ENCODE data around the gene PBRM1. TPM values are rescaled to one million over a fixed set of nuclear protein-coding genes. Genes with fewer than 3 reads are reported as not detected.

PBRM1 gene
- polyA plus RNA-seq, 1 donor, result 37.5 TPM

- DNase-seq, result no peak
- no CpG with 5 or more reads among the region's 25 CpGs for WGBS (ENCODE audit: insufficient coverage, low lambda C conversion rate)
- no peaks in the 10 kb centered on the region for H3K27me3 ChIP-seq (ENCODE audit: control insufficient read depth, insufficient read depth, low read length)
- H3K9me3 ChIP-seq (ENCODE audit: control insufficient read depth, low read depth, low read length), result peaks cover 3% of the 10 kb centered on the region
- no peak overlapping the region for H3K4me3 ChIP-seq (ENCODE audit: low read length)
- peaks cover 6% of the 10 kb centered on the region for H3K4me1 ChIP-seq (ENCODE audit: control insufficient read depth, insufficient read depth, low read length)
- no peak overlapping the region for H3K27ac ChIP-seq (ENCODE audit: low read length)
- H3K36me3 ChIP-seq (ENCODE audit: control insufficient read depth, insufficient read depth, low read length), result no peaks in the 10 kb centered on the region
Measured at GRCh38 chr3:52517796-52518722, 167.7 kb downstream of the PBRM1 start.

DNA sequence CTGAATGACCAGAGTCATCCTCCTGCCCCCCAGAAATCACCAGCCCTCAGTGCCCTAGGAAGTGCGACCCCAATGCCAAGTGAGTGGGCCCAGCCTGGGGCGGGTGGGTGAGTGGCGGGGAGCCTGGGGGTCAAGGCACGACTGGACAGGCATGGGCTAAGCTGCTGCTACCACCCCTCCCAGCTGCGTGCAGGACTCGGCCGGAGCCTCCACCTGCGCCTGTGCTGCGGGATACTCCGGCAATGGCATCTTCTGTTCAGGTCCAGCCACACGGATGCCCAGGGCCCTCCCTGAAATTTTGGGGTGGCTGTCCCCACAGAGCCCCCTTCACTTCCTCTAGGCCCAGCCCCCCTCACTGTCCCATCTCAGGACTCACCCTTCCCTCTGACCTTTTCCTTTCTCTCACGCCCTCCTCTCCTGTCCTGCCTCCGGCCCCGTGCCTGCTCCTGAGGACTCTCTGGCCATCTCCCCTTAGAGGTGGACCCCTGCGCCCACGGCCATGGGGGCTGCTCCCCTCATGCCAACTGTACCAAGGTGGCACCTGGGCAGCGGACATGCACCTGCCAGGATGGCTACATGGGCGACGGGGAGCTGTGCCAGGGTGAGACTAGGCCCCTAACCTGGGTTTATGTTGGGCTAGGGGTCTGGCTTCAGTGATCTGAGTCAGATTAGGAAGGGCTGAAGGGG, 169.1 kb downstream of the PBRM1 start:
- DNase-seq, result no peak
- H3K4me3 ChIP-seq (ENCODE audit: low read length), result no peak overlapping the region
- H3K36me3 ChIP-seq (ENCODE audit: control insufficient read depth, insufficient read depth, low read length), result no peaks in the 10 kb centered on the region
- no peak overlapping the region for H3K27ac ChIP-seq (ENCODE audit: low read length)
- H3K27me3 ChIP-seq (ENCODE audit: control insufficient read depth, insufficient read depth, low read length), result no peaks in the 10 kb centered on the region
- H3K9me3 ChIP-seq (ENCODE audit: control insufficient read depth, low read depth, low read length), result peaks cover 3% of the 10 kb centered on the region
- peaks cover 6% of the 10 kb centered on the region for H3K4me1 ChIP-seq (ENCODE audit: control insufficient read depth, insufficient read depth, low read length)
- WGBS (ENCODE audit: insufficient coverage, low lambda C conversion rate), result no CpG with 5 or more reads among the region's 19 CpGs

DNA sequence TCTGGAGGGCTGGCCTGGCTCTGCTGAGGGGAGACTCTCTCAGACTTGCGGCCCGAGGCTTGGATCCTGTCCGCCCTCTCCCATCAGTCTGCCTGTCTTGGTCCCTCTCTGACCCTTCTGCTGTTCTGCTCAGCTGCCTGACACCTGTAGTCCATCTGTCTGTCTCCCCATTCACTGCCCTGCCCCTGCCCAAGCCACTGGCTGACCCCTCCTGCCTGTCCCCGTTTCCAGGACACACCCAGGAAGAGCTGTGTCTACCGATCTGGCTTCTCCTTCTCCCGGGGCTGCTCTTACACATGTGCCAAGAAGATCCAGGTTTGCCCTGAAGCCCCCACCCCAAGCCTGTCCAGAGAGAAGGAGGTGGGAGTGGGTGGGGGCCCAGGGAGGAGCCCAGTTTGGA, 170.5 kb downstream of the PBRM1 start:
- H3K4me3 ChIP-seq (ENCODE audit: low read length), result no peak overlapping the region
- peaks cover 6% of the 10 kb centered on the region for H3K4me1 ChIP-seq (ENCODE audit: control insufficient read depth, insufficient read depth, low read length)
- no peak for DNase-seq
- no peak overlapping the region for H3K27ac ChIP-seq (ENCODE audit: low read length)
- no CpG with 5 or more reads among the region's 6 CpGs for WGBS (ENCODE audit: insufficient coverage, low lambda C conversion rate)
- no peaks in the 10 kb centered on the region for H3K36me3 ChIP-seq (ENCODE audit: control insufficient read depth, insufficient read depth, low read length)
- no peaks in the 10 kb centered on the region for H3K27me3 ChIP-seq (ENCODE audit: control insufficient read depth, insufficient read depth, low read length)
- peaks cover 3% of the 10 kb centered on the region for H3K9me3 ChIP-seq (ENCODE audit: control insufficient read depth, low read depth, low read length)

DNA sequence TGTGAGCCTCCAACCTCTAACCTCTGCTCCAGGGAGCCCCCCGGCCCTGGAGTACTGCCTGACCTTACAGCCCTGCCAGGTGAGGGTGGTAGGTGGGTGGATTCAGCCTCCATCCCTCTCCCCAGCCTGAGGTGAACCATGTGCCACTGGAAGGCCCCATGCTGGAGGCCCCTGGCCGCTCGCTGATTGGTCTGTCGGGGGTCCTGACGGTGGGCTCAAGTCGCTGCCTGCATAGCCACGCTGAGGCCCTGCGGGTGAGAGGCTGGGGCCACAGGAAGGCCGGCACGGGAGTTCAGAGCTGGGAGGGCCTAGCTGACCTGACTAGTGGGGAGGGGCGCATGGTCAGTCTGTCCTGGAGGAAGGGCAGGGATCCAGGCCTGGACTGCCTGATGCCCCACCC, 171.1 kb downstream of the PBRM1 start:
- DNase-seq, result no peak
- Histone ChIP-seq H3K36me3 (ENCODE audit: control insufficient read depth, insufficient read depth, low read length) (no peaks in the 10 kb centered on the region), H3K9me3 (ENCODE audit: control insufficient read depth, low read depth, low read length) (peaks cover 3% of the 10 kb centered on the region), H3K27me3 (ENCODE audit: control insufficient read depth, insufficient read depth, low read length) (no peaks in the 10 kb centered on the region), H3K4me1 (ENCODE audit: control insufficient read depth, insufficient read depth, low read length) (peaks cover 6% of the 10 kb centered on the region), H3K27ac (ENCODE audit: low read length) (no peak overlapping the region), H3K4me3 (ENCODE audit: low read length) (no peak overlapping the region)
- WGBS (ENCODE audit: insufficient coverage, low lambda C conversion rate), result no CpG with 5 or more reads among the region's 11 CpGs

DNA sequence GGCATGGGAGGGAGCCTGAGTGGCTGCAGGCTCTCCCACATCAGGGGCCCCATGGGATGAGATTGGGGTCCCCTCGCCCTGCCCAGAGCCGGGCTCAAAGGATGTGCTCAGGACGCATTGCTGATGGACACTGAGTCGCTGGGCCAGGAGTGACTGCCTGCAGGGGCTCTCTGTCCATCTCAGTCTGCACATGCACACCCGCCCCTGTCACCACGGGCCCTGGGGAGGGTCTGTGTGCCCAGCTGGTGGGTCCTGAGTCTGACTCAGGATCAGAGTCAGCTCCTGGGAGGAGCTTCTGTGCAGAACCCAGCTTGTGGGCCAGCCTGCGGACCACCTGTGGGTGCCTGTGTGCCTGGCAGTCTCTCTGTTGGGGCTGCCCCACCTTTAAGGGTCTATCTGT, 172.4 kb downstream of the PBRM1 start:
- no peak for DNase-seq
- H3K9me3 ChIP-seq (ENCODE audit: control insufficient read depth, low read depth, low read length), result no peaks in the 10 kb centered on the region
- no CpG with 5 or more reads among the region's 7 CpGs for WGBS (ENCODE audit: insufficient coverage, low lambda C conversion rate)
- H3K4me1 ChIP-seq (ENCODE audit: control insufficient read depth, insufficient read depth, low read length), result peaks cover 2% of the 10 kb centered on the region
- no peak overlapping the region for H3K27ac ChIP-seq (ENCODE audit: low read length)
- no peaks in the 10 kb centered on the region for H3K27me3 ChIP-seq (ENCODE audit: control insufficient read depth, insufficient read depth, low read length)
- H3K36me3 ChIP-seq (ENCODE audit: control insufficient read depth, insufficient read depth, low read length), result no peaks in the 10 kb centered on the region
- no peak overlapping the region for H3K4me3 ChIP-seq (ENCODE audit: low read length)

GRCh38 chr3:52512727-52513126, 173.0 kb downstream of the PBRM1 start:
- WGBS (ENCODE audit: insufficient coverage, low lambda C conversion rate), result no CpG with 5 or more reads among the region's 17 CpGs
- Histone ChIP-seq H3K27me3 (ENCODE audit: control insufficient read depth, insufficient read depth, low read length) (no peaks in the 10 kb centered on the region), H3K4me3 (ENCODE audit: low read length) (no peak overlapping the region), H3K4me1 (ENCODE audit: control insufficient read depth, insufficient read depth, low read length) (no peaks in the 10 kb centered on the region), H3K27ac (ENCODE audit: low read length) (no peak overlapping the region), H3K36me3 (ENCODE audit: control insufficient read depth, insufficient read depth, low read length) (no peaks in the 10 kb centered on the region), H3K9me3 (ENCODE audit: control insufficient read depth, low read depth, low read length) (no peaks in the 10 kb centered on the region)
- DNase-seq, result no peak

DNA sequence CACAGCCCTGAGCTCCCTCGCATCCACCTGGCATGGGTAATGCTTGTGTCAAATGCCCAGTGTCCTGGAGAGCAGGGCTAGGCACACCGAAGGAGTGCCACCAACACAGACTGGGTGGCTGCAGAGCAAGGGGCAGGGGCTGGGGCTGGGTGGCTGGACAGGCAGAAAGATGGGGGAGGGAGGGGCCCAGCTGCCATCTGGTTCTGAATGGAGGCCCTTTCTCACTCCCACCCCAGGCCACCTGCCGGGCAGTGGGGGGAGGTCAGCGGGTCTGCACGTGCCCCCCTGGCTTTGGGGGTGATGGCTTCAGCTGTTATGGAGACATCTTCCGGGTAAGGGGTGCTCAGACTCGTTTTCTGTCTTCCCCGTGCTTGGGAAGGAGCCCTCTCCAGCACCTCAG, 173.6 kb downstream of the PBRM1 start:
- Histone ChIP-seq H3K4me3 (ENCODE audit: low read length) (no peak overlapping the region), H3K27me3 (ENCODE audit: control insufficient read depth, insufficient read depth, low read length) (no peaks in the 10 kb centered on the region), H3K36me3 (ENCODE audit: control insufficient read depth, insufficient read depth, low read length) (no peaks in the 10 kb centered on the region), H3K9me3 (ENCODE audit: control insufficient read depth, low read depth, low read length) (no peaks in the 10 kb centered on the region), H3K4me1 (ENCODE audit: control insufficient read depth, insufficient read depth, low read length) (no peaks in the 10 kb centered on the region), H3K27ac (ENCODE audit: low read length) (no peak overlapping the region)
- DNase-seq, result no peak
- no CpG with 5 or more reads among the region's 8 CpGs for WGBS (ENCODE audit: insufficient coverage, low lambda C conversion rate)

DNA sequence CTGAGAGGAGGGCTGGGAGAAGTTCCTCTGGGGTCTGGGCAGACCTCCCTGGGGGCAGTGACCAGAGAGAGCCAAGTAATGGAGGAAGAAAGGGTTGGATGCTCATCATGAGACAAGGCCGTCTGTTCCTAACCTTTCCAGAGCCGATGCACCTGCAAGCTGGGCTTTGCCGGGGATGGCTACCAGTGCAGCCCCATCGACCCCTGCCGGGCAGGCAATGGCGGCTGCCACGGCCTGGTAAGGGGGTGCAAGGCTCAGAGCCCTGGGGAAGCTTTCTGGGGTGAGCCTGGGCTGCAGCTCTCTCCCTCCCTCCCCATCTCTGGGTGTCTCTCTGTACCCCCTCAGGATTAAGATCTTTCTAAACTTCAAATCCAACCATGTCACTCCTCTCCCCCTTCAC, 174.2 kb downstream of the PBRM1 start:
- no peaks in the 10 kb centered on the region for H3K27me3 ChIP-seq (ENCODE audit: control insufficient read depth, insufficient read depth, low read length)
- no peak for DNase-seq
- H3K4me3 ChIP-seq (ENCODE audit: low read length), result no peak overlapping the region
- no peaks in the 10 kb centered on the region for H3K9me3 ChIP-seq (ENCODE audit: control insufficient read depth, low read depth, low read length)
- H3K36me3 ChIP-seq (ENCODE audit: control insufficient read depth, insufficient read depth, low read length), result no peaks in the 10 kb centered on the region
- no peaks in the 10 kb centered on the region for H3K4me1 ChIP-seq (ENCODE audit: control insufficient read depth, insufficient read depth, low read length)
- H3K27ac ChIP-seq (ENCODE audit: low read length), result no peak overlapping the region
- no CpG with 5 or more reads among the region's 7 CpGs for WGBS (ENCODE audit: insufficient coverage, low lambda C conversion rate)

DNA sequence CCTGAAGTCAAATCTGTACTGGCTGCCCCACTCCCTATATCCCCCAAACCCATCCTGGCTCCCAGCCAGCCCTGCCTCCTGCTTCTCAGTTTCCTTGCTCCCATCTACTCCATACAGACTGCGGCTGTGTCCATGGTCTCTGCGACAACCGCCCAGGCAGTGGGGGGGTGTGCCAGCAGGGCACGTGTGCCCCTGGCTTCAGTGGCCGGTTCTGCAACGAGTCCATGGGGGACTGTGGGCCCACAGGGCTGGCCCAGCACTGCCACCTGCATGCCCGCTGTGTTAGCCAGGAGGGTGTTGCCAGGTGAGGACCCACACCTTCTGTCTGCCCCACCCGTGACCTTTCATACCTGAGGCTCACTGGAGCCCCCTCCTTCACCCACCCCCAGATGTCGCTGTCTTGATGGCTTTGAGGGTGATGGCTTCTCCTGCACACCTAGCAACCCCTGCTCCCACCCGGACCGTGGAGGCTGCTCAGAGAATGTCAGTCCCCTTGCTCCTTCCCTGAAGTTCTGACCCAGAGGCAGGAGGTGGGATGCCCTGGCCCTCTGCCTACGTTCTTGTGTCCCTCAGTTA, 175.9 kb downstream of the PBRM1 start:
- H3K4me3 ChIP-seq (ENCODE audit: low read length), result no peak overlapping the region
- DNase-seq, result no peak
- H3K4me1 ChIP-seq (ENCODE audit: control insufficient read depth, insufficient read depth, low read length), result no peaks in the 10 kb centered on the region
- H3K27me3 ChIP-seq (ENCODE audit: control insufficient read depth, insufficient read depth, low read length), result no peaks in the 10 kb centered on the region
- no peaks in the 10 kb centered on the region for H3K36me3 ChIP-seq (ENCODE audit: control insufficient read depth, insufficient read depth, low read length)
- no peaks in the 10 kb centered on the region for H3K9me3 ChIP-seq (ENCODE audit: control insufficient read depth, low read depth, low read length)
- no peak overlapping the region for H3K27ac ChIP-seq (ENCODE audit: low read length)
- WGBS (ENCODE audit: insufficient coverage, low lambda C conversion rate), result no CpG with 5 or more reads among the region's 12 CpGs

- no CpG with 5 or more reads among the region's 5 CpGs for WGBS (ENCODE audit: insufficient coverage, low lambda C conversion rate)
- Histone ChIP-seq H3K9me3 (ENCODE audit: control insufficient read depth, low read depth, low read length) (no peaks in the 10 kb centered on the region), H3K27ac (ENCODE audit: low read length) (no peak overlapping the region), H3K4me1 (ENCODE audit: control insufficient read depth, insufficient read depth, low read length) (no peaks in the 10 kb centered on the region), H3K27me3 (ENCODE audit: control insufficient read depth, insufficient read depth, low read length) (no peaks in the 10 kb centered on the region), H3K36me3 (ENCODE audit: control insufficient read depth, insufficient read depth, low read length) (no peaks in the 10 kb centered on the region), H3K4me3 (ENCODE audit: low read length) (no peak overlapping the region)
- DNase-seq, result no peak
Measured at GRCh38 chr3:52507359-52507758, 178.4 kb downstream of the PBRM1 start.
